Breast epithelium (tissue), 4 donors: ENCODE measurements around the gene BARX2. TPM values are rescaled to one million over a fixed set of nuclear protein-coding genes. Genes with fewer than 3 reads are reported as not detected.
A peak's percentile ranks its signal among the peaks of the same experiment; 100 is the strongest.

ENCODE experiments used
- DNase-seq, 2 donors: peaks; one replicate each; pipeline ENCODE4 v3.0.0-alpha.2; 2019; ENCODE audit warnings: low spot score in 2 of 2
- H3K27ac ChIP-seq, 2 donors: fragments of 200-600 bp; sonication (generic) in 1 of 2; one replicate each; pipeline ENCODE4 v1.5.1; 2016 to 2019; ENCODE audit warnings: mild to moderate bottlenecking in 1 of 2
- H3K27me3 ChIP-seq, 2 donors: fragments of 200-600 bp; sonication (generic) in 1 of 2; one replicate each; pipeline versions ENCODE4 v1.5.1 to v1.6.0; 2017 to 2019; ENCODE audit warnings: control low read depth in 1 of 2, mild to moderate bottlenecking in 1 of 2
- H3K36me3 ChIP-seq: fragments of 200-600 bp; one replicate; pipeline ENCODE4 v1.5.1; 2019
- H3K4me1 ChIP-seq, 2 donors: fragments of 200-600 bp; sonication (generic); one replicate each; pipeline ENCODE4 v1.5.1; 2016 to 2019; ENCODE audit warnings: control low read depth in 1 of 2
- H3K4me3 ChIP-seq, 3 donors: fragments of 200-600 bp; sonication (generic); 1 replicate in 2 of 3; 2 replicates in 1 of 3; pipeline ENCODE4 v1.5.1; 2016 to 2019; ENCODE audit warnings: mild to moderate bottlenecking in 3 of 3, moderate library complexity in 2 of 3
- H3K9me3 ChIP-seq, 2 donors: fragments of 200-600 bp; sonication (generic) in 1 of 2; one replicate each; pipeline ENCODE4 v1.5.1; 2016 to 2019; ENCODE audit warnings: control low read depth in 1 of 2
- POLR2A ChIP-seq: fragments of 450-650 bp; IDR thresholded peaks from one replicate; pipeline ENCODE4 v1.6.1; 2016; ENCODE audit warnings: antibody characterized with exemption, mild to moderate bottlenecking, moderate library complexity
- POLR2AphosphoS5 ChIP-seq, 3 donors: sonication (generic); formaldehyde crosslinking; IDR thresholded peaks; one replicate each; pipeline ENCODE4 v1.6.1; 2017; ENCODE audit warnings: antibody characterized with exemption in 3 of 3
- intact Hi-C: fragments of 100-400 bp; cut with DNase I; formaldehyde crosslinking; loops from one replicate; pipeline ENCODE4 v1.15.1; 2023; ENCODE audit warnings: low total_unique reads
- total RNA-seq, 3 donors: library from RNA; depleted of rRNA; stranded (reverse); fragments of >200 nt; gene quantifications; one replicate each; pipeline ENCODE4 v1.1.0, GENCODE V29; 2016
- TF ChIP-seq, protein P1 (sequence below), 3 donors: fragments of 450-650 bp; IDR thresholded peaks; one replicate each; pipeline ENCODE4 v1.5.1; 2016 to 2017; ENCODE audit warnings: antibody characterized with exemption in 3 of 3, mild to moderate bottlenecking in 3 of 3, moderate library complexity in 3 of 3

BARX2 gene
- total RNA-seq, 3 donors from 2014 or later = 8.2 to 19.5 TPM; not detected in 1

DNA sequence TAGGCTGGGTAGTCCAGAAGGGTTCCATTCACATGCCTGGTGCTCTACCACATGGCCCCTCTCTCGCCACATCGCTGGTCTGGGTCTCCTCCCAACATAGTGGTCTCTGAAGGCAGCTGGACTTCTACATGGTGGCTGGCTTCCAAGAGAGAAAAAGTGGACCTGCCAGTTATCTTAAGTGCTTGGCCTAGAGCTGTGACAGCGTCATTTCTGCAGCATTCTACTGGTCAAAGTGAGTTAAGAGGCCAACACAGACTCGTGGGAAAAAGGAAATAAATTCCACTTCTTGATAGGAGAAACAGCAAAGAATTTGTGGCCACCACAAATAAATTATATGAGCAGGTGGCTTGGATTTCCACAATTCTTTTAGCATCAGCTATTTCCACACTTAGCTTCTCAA, 21.0 kb upstream of the BARX2 start:
- no peak for DNase-seq
- H3K4me3 ChIP-seq = no peak overlapping the region
- no peaks in the 10 kb centered on the region for H3K4me1 ChIP-seq
- H3K9me3 ChIP-seq = peaks cover 0 to 4% of the 10 kb centered on the region in 2 donors
- intact Hi-C loops = no loop called here
- no peaks in the 10 kb centered on the region for H3K36me3 ChIP-seq
- TF ChIP-seq POLR2AphosphoS5 (IDR thresholded peaks at IDR 0.05) = no peak
- no peak for TF ChIP-seq POLR2A
- TF ChIP-seq, protein P1, sequence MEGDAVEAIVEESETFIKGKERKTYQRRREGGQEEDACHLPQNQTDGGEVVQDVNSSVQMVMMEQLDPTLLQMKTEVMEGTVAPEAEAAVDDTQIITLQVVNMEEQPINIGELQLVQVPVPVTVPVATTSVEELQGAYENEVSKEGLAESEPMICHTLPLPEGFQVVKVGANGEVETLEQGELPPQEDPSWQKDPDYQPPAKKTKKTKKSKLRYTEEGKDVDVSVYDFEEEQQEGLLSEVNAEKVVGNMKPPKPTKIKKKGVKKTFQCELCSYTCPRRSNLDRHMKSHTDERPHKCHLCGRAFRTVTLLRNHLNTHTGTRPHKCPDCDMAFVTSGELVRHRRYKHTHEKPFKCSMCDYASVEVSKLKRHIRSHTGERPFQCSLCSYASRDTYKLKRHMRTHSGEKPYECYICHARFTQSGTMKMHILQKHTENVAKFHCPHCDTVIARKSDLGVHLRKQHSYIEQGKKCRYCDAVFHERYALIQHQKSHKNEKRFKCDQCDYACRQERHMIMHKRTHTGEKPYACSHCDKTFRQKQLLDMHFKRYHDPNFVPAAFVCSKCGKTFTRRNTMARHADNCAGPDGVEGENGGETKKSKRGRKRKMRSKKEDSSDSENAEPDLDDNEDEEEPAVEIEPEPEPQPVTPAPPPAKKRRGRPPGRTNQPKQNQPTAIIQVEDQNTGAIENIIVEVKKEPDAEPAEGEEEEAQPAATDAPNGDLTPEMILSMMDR (IDR thresholded peaks at IDR 0.05) = no peak
- no peak overlapping the region for H3K27ac ChIP-seq
- no peaks in the 10 kb centered on the region for H3K27me3 ChIP-seq

DNA sequence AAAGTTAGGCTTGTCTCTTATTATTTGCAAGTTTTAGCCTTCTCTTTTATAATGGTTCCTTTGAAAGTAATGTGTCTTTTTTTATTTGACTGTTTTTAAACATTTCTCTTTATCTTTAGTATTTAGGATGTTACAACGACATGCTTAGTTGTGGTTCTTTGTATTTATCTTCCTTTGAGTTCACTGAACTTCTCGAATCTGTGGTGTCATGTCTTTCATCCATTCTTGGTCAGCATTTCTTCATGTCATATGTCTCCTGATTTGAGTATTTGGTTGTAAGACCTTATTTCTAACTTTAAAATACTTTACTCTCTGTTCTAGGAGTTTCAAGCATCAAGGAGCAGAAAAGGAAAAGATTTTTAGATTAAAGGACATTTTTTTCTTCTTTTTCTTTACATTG, 15.9 kb upstream of the BARX2 start:
- intact Hi-C loops = no loop called here

DNA sequence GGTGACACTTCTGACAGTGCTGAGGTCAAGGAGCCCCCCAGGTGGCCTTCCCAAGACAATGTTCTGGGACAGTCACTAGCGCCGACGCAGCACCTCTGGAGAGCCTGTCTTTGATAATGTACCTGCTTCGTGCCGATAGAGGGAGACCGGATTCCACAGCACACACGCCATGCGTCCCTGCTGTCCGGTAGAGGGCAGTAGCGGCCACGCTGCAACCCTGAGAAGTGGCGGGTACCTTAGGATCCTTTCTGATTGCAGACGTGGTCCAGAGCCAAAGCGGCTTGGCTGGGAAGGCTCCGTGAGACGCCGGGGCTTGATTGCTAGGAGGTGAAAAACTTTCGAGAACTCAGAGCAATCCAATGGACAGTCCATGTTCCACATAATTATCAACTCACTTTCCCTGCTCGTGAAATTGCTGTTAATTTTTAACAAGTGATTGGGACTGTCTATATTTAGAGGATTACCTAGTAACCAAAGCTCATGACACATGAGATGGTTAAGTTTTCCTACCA, 11.4 kb upstream of the BARX2 start:
- TF ChIP-seq POLR2AphosphoS5 (IDR thresholded peaks at IDR 0.05) (peak in 2 of 3 donors; percentile 58 to 66), POLR2A (no peak)
- TF ChIP-seq, protein P1 (IDR thresholded peaks at IDR 0.05) = peak; percentile 82 to 100 (median 98)
- H3K36me3 ChIP-seq = no peaks in the 10 kb centered on the region
- no peak overlapping the region for H3K4me3 ChIP-seq
- H3K27me3 ChIP-seq = peaks cover 0 to 12% of the 10 kb centered on the region in 2 donors
- H3K9me3 ChIP-seq = peaks cover 0 to 12% of the 10 kb centered on the region in 2 donors
- intact Hi-C loops = no loop called here
- peak; percentile 65 to 87 for DNase-seq
- H3K4me1 ChIP-seq = no peaks in the 10 kb centered on the region
- no peak overlapping the region for H3K27ac ChIP-seq

More for the DNA sequence above, 15.9 kb upstream of the BARX2 start:
- Histone ChIP-seq H3K4me3 (no peak overlapping the region), H3K27me3 (peaks cover 0 to 10% of the 10 kb centered on the region in 2 donors), H3K4me1 (no peaks in the 10 kb centered on the region), H3K36me3 (no peaks in the 10 kb centered on the region), H3K9me3 (peaks cover 0 to 12% of the 10 kb centered on the region in 2 donors), H3K27ac (no peak overlapping the region)
- TF ChIP-seq, protein P1 (IDR thresholded peaks at IDR 0.05) = no peak
- TF ChIP-seq POLR2AphosphoS5 (IDR thresholded peaks at IDR 0.05) (no peak), POLR2A (no peak)
- no peak for DNase-seq

DNA sequence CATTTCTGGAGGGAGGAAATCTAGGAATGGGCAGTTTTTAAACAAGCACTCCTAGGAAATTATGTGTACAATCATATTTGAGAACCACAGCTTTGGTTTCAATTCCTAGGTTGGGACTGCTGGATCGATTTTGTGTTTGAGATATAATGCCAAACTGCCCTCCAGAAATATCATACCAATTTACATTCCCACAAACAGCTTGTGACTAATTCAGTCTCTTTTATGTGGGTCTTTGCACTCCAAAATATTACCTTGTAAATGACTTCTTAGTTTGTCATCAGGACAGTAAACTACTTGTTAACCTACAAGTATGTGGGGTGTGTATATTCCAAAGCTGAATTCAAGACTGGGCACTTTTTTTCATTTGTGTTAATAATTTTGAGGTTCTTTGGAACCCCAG, 9.8 kb upstream of the BARX2 start:
- Histone ChIP-seq H3K9me3 (no peaks in the 10 kb centered on the region), H3K4me1 (no peaks in the 10 kb centered on the region), H3K4me3 (no peak overlapping the region), H3K36me3 (no peaks in the 10 kb centered on the region), H3K27me3 (peaks cover 0 to 12% of the 10 kb centered on the region in 2 donors), H3K27ac (no peak overlapping the region)
- TF ChIP-seq, protein P1 (IDR thresholded peaks at IDR 0.05) = no peak
- TF ChIP-seq POLR2A = no peak
- no peak for TF ChIP-seq POLR2AphosphoS5 (IDR thresholded peaks at IDR 0.05)
- intact Hi-C loops = loop anchor here (5.0 kb wide), 1 partner anchor 386 kb away; no protein-coding TSS in a partner anchor
- no peak for DNase-seq

DNA sequence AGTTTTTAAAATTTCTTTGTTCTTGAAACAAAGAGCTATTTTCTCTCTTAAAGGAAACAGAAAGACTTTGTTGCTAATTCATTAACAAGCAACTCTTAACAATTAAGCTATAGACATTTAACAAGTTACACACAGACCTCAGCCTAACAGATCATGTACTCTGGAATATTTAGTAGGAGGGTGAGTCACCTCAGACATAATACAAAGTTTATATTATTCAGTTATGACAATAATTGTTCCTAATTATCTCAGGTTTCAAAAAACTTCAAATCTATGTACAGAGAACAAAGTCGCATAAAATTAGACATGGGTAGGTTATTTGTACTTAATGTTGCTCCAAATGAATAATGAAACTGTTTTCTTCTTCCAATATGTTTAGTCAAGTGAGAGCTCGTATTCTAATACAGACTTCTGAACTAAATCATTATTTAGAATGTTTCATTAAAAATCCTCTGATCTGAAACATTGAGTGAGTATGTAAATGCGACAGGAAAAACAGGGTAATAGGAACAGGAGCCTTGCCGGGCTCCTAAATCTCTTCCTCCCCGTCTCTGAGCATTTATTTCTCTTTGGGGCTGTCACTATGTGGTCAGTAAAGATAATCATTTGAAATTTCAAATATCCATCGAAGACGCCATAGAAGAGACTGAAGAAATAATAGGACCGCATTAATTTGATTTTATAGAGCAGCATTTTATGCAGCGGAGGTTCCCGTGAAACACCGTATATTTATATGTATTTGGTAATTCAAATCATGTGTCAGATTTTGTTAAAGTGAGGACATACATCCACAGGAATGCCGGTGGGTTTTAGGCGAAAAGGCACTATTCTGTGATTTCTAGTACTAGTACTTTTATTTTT, 8.7 kb upstream of the BARX2 start:
- Histone ChIP-seq H3K27me3 (peaks cover 0 to 19% of the 10 kb centered on the region in 2 donors), H3K27ac (no peak overlapping the region), H3K9me3 (no peaks in the 10 kb centered on the region), H3K36me3 (no peaks in the 10 kb centered on the region), H3K4me3 (no peak overlapping the region), H3K4me1 (no peaks in the 10 kb centered on the region)
- intact Hi-C loops = loop anchor here (5.0 kb wide), 1 partner anchor 385 kb away; no protein-coding TSS in a partner anchor
- DNase-seq = no peak
- TF ChIP-seq POLR2AphosphoS5 (IDR thresholded peaks at IDR 0.05) (no peak), POLR2A (no peak)
- TF ChIP-seq, protein P1 (IDR thresholded peaks at IDR 0.05) = no peak
